Breast epithelium (tissue), 4 donors: Measurements from ENCODE around the gene TMCO6. TPM values are rescaled to one million over a fixed set of nuclear protein-coding genes. Genes with fewer than 3 reads are reported as not detected.
"Not testable (repeated sequence)": the region's sequence is repeated elsewhere in the genome, so short reads cannot be mapped to it uniquely, and the experiment has no call there.

Source experiments
- DNase-seq, 2 donors: peaks; one replicate each; pipeline ENCODE4 v3.0.0-alpha.2; 2019; ENCODE audit warnings: low spot score in 2 of 2
- H3K27ac ChIP-seq, 2 donors: fragments of 200-600 bp; sonication (generic) in 1 of 2; one replicate each; pipeline ENCODE4 v1.5.1; 2016 to 2019; ENCODE audit warnings: mild to moderate bottlenecking in 1 of 2
- H3K27me3 ChIP-seq, 2 donors: fragments of 200-600 bp; sonication (generic) in 1 of 2; one replicate each; pipeline versions ENCODE4 v1.5.1 to v1.6.0; 2017 to 2019; ENCODE audit warnings: control low read depth in 1 of 2, mild to moderate bottlenecking in 1 of 2
- H3K36me3 ChIP-seq: fragments of 200-600 bp; one replicate; pipeline ENCODE4 v1.5.1; 2019
- H3K4me1 ChIP-seq, 2 donors: fragments of 200-600 bp; sonication (generic); one replicate each; pipeline ENCODE4 v1.5.1; 2016 to 2019; ENCODE audit warnings: control low read depth in 1 of 2
- H3K4me3 ChIP-seq, 3 donors: fragments of 200-600 bp; sonication (generic); 1 replicate in 2 of 3; 2 replicates in 1 of 3; pipeline ENCODE4 v1.5.1; 2016 to 2019; ENCODE audit warnings: mild to moderate bottlenecking in 3 of 3, moderate library complexity in 2 of 3
- H3K9me3 ChIP-seq, 2 donors: fragments of 200-600 bp; sonication (generic) in 1 of 2; one replicate each; pipeline ENCODE4 v1.5.1; 2016 to 2019; ENCODE audit warnings: control low read depth in 1 of 2
- CTCF ChIP-seq, 3 donors: fragments of 450-650 bp; IDR thresholded peaks; one replicate each; pipeline ENCODE4 v1.5.1; 2016 to 2017; ENCODE audit warnings: antibody characterized with exemption in 3 of 3, mild to moderate bottlenecking in 3 of 3, moderate library complexity in 3 of 3
- POLR2A ChIP-seq: fragments of 450-650 bp; IDR thresholded peaks from one replicate; pipeline ENCODE4 v1.6.1; 2016; ENCODE audit warnings: antibody characterized with exemption, mild to moderate bottlenecking, moderate library complexity
- POLR2AphosphoS5 ChIP-seq, 3 donors: sonication (generic); formaldehyde crosslinking; IDR thresholded peaks; one replicate each; pipeline ENCODE4 v1.6.1; 2017; ENCODE audit warnings: antibody characterized with exemption in 3 of 3
- intact Hi-C: fragments of 100-400 bp; cut with DNase I; formaldehyde crosslinking; loops from one replicate; pipeline ENCODE4 v1.15.1; 2023; ENCODE audit warnings: low total_unique reads
- total RNA-seq, 3 donors: library from RNA; depleted of rRNA; stranded (reverse); fragments of >200 nt; gene quantifications; one replicate each; pipeline ENCODE4 v1.1.0, GENCODE V29; 2016

TMCO6 gene
- total RNA-seq, 3 donors from 2014 or later, result 23.0 to 45.4 (median 34.1) TPM

DNA sequence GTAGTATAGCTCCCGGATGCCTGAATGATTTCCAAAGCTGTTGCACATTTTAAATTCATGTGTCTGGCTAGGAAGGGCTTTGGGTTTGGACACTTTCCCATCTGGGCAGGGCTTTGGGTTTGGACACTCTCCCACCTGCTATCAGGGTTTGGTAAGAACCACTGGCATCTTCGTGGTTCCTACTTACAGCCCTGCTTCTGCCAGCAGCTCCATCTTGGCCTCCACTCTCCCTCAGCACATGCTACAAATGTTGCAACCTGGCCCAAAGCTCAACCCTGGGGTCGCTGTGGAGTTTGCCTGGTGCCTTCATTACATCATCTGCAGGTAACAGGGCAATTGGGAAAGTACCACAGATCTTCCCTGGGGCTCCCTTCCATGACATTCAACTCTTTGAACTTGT lies 3.5 kb downstream of the TMCO6 start:
- Histone ChIP-seq H3K36me3 (no peaks in the 10 kb centered on the region), H3K9me3 (no peaks in the 10 kb centered on the region), H3K27ac (no peak overlapping the region), H3K27me3 (no peaks in the 10 kb centered on the region), H3K4me1 (peaks cover 2 to 23% of the 10 kb centered on the region in 2 donors), H3K4me3 (no peak overlapping the region)
- DNase-seq, result no peak
- intact Hi-C loops, result no loop called here
- TF ChIP-seq POLR2A, result no peak
- TF ChIP-seq POLR2AphosphoS5 (IDR thresholded peaks at IDR 0.05), result no peak

DNA sequence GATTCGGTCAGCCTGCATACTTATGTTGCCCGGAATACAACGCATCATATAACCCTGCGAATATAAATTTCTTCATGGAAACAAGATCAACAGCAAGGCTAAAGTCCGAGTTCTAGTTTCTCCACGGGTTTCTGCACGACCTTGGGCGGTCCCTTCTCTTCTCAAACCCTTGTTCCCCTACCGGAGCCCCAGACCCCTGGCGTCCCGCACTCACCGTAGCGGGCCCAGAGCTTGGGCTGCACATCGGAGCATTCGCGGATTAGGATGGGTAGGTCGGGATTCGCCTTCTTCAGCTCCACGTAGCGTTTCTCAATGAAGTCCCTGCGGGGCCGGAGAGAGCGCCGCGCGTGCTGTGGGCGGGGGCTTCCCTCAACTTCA lies 7.8 kb downstream of the TMCO6 start:
- H3K36me3 ChIP-seq, result peaks cover 5% of the 10 kb centered on the region

GRCh38 chr5:140658870-140659269 lies 19.6 kb downstream of the TMCO6 start:
- Histone ChIP-seq H3K9me3 (no peaks in the 10 kb centered on the region), H3K27ac (no peak overlapping the region), H3K4me1 (no peaks in the 10 kb centered on the region), H3K4me3 (no peak overlapping the region), H3K36me3 (peaks cover 29% of the 10 kb centered on the region), H3K27me3 (no peaks in the 10 kb centered on the region)
- no peak for TF ChIP-seq POLR2AphosphoS5 (IDR thresholded peaks at IDR 0.05)
- no peak for TF ChIP-seq CTCF (IDR thresholded peaks at IDR 0.05)
- no peak for TF ChIP-seq POLR2A
- no peak for DNase-seq
- intact Hi-C loops, result loop anchor here (5.0 kb wide), 1 partner anchor 1367 kb away; the partner anchor contains the start of gene MATR3

More for the DNA sequence above, 7.8 kb downstream of the TMCO6 start:
- peak overlapping the region; percentile 76 to 91 (median 88) for H3K4me3 ChIP-seq
- no peaks in the 10 kb centered on the region for H3K9me3 ChIP-seq
- intact Hi-C loops, result no loop called here
- DNase-seq, result no peak
- H3K4me1 ChIP-seq, result peaks cover 2 to 18% of the 10 kb centered on the region in 2 donors
- TF ChIP-seq CTCF (IDR thresholded peaks at IDR 0.05) (no peak), POLR2AphosphoS5 (IDR thresholded peaks at IDR 0.05) (no peak), POLR2A (no peak)
- no peaks in the 10 kb centered on the region for H3K27me3 ChIP-seq
- H3K27ac ChIP-seq, result peak overlapping the region; percentile 85 to 91

DNA sequence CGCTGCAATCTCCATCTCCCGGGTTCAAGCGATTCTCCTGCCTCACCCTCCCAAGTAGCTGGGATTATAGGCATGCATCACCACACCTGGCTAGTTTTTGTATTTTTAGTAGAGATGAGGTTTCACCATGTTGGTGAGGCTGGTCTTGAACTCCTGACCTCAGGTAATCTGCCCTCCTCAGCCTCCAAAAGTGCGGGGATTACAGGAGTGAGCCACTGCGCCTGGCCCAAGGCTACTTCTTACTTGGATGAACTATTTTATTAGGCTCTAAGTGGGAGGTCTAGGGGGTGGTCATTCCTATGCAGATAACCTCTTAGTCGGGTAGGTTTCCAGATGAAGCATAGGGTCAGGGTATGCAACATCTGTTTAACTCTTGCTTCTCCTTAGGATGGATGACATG lies 21.1 kb downstream of the TMCO6 start:
- peaks cover 18% of the 10 kb centered on the region for H3K36me3 ChIP-seq
- DNase-seq, H3K4me3 ChIP-seq, H3K9me3 ChIP-seq, H3K27ac ChIP-seq, H3K27me3 ChIP-seq, H3K4me1 ChIP-seq, intact Hi-C loops: not testable (repeated sequence)

- DNase-seq, result no peak
- H3K9me3 ChIP-seq, result no peaks in the 10 kb centered on the region
- peak overlapping the region; percentile 92 to 93 for H3K27ac ChIP-seq
- H3K4me3 ChIP-seq, result peak overlapping the region; percentile 86 to 89 (median 87)
- TF ChIP-seq CTCF (IDR thresholded peaks at IDR 0.05) (no peak), POLR2AphosphoS5 (IDR thresholded peaks at IDR 0.05) (no peak), POLR2A (no peak)
- peaks cover 0 to 9% of the 10 kb centered on the region in 2 donors for H3K4me1 ChIP-seq
- intact Hi-C loops, result no loop called here
- peaks cover 12% of the 10 kb centered on the region for H3K36me3 ChIP-seq
- no peaks in the 10 kb centered on the region for H3K27me3 ChIP-seq
These were observed 24.7 kb downstream of the TMCO6 start for GRCh38 chr5:140664030-140664358.

- Histone ChIP-seq H3K4me1 (peaks cover 0 to 9% of the 10 kb centered on the region in 2 donors), H3K27me3 (no peaks in the 10 kb centered on the region), H3K36me3 (peaks cover 7% of the 10 kb centered on the region), H3K27ac (peak within 1 kb of the TSS; percentile 92 to 93), H3K9me3 (no peaks in the 10 kb centered on the region), H3K4me3 (peak within 1 kb of the TSS; percentile 86 to 89 (median 87))
- intact Hi-C loops, result no loop called here
- TF ChIP-seq POLR2AphosphoS5 (IDR thresholded peaks at IDR 0.05), result peak; percentile 78 to 87 (median 84)
- TF ChIP-seq CTCF (IDR thresholded peaks at IDR 0.05), result no peak
- TF ChIP-seq POLR2A, result no peak
- DNase-seq, result peak; percentile 92 to 95
These were observed 25.3 kb downstream of the TMCO6 start, which contains the start of gene WDR55 for GRCh38 chr5:140664359-140665119. TSS of gene WDR55 (plus strand) at chr5:140664904. CDS start at chr5:140664913, 9 bp downstream.

- H3K27ac ChIP-seq, H3K4me3 ChIP-seq, H3K4me1 ChIP-seq, DNase-seq, H3K9me3 ChIP-seq, H3K27me3 ChIP-seq, H3K36me3 ChIP-seq, intact Hi-C loops: not testable (repeated sequence)
These were observed 31.8 kb downstream of the TMCO6 start for GRCh38 chr5:140671035-140671434.
